Neuronal stem cell (in vitro differentiated cells): Measurements from ENCODE around the gene FOXF1.

Experiments used
- DNase-seq: peaks from one replicate; pipeline ENCODE4 v3.0.0-alpha.2; 2013; ENCODE audit warnings: low spot score
- H2AFZ ChIP-seq: one replicate; pipeline ENCODE4 v1.6.1; 2013; ENCODE audit warnings: mild to moderate bottlenecking, low read length, inconsistent platforms
- H2AK5ac ChIP-seq: 2 replicates; pipeline ENCODE4 v1.6.1; 2013; ENCODE audit warnings: low read depth, mild to moderate bottlenecking, inconsistent platforms, low read length, moderate library complexity, mixed read lengths
- H2BK120ac ChIP-seq: 2 replicates; pipeline ENCODE4 v1.6.1; 2013; ENCODE audit warnings: low read depth, mild to moderate bottlenecking, inconsistent platforms, low read length, moderate library complexity, mixed read lengths
- H2BK12ac ChIP-seq: one replicate; pipeline ENCODE4 v1.6.1; 2013; ENCODE audit warnings: low read length, inconsistent platforms
- H2BK15ac ChIP-seq: 2 replicates; pipeline ENCODE4 v1.6.1; 2013; ENCODE audit warnings: mild to moderate bottlenecking, low read length, inconsistent platforms, mixed read lengths
- H2BK5ac ChIP-seq: one replicate; pipeline ENCODE4 v1.6.1; 2013; ENCODE audit warnings: inconsistent platforms, mild to moderate bottlenecking, low read length, moderate library complexity
- H3K14ac ChIP-seq: one replicate; pipeline ENCODE4 v1.6.1; 2013; ENCODE audit warnings: low read length, inconsistent platforms
- H3K18ac ChIP-seq: 2 replicates; pipeline ENCODE4 v1.6.1; 2013; ENCODE audit warnings: low read length, inconsistent platforms
- H3K23ac ChIP-seq: 2 replicates; pipeline ENCODE4 v1.6.1; 2013; ENCODE audit warnings: low read depth, mild to moderate bottlenecking, mixed read lengths, low read length, inconsistent platforms; ENCODE audit not compliant: poor library complexity
- H3K27ac ChIP-seq: replicated peaks from 3 replicates; pipeline ENCODE4 v1.5.1; 2013; ENCODE audit warnings: low read length, inconsistent platforms
- H3K27me3 ChIP-seq, 3 experiments: 2 replicates each; pipeline ENCODE4 v1.6.1; 2013; ENCODE audit warnings: low read length in 3 of 3, mild to moderate bottlenecking in 2 of 3, inconsistent platforms in 1 of 3, low read depth in 1 of 3, mixed read lengths in 1 of 3, moderate library complexity in 1 of 3; ENCODE audit not compliant: control insufficient read depth in 3 of 3, insufficient read depth in 3 of 3
- H3K36me3 ChIP-seq, 2 donors: replicated peaks in 1 of 2; 2 replicates each; pipeline ENCODE4 v1.6.1; 2013; ENCODE audit warnings: low read length in 2 of 2; ENCODE audit not compliant: control insufficient read depth in 2 of 2, insufficient read depth in 2 of 2
- H3K4ac ChIP-seq: 2 replicates; pipeline ENCODE4 v1.6.1; 2013; ENCODE audit warnings: inconsistent platforms, mild to moderate bottlenecking, low read length, moderate library complexity
- H3K4me1 ChIP-seq, 2 donors: 1 replicate in 1 of 2; 2 replicates in 1 of 2; pipeline ENCODE4 v1.6.1; 2013; ENCODE audit warnings: low read length in 2 of 2, low read depth in 1 of 2; ENCODE audit not compliant: control insufficient read depth in 2 of 2, insufficient read depth in 1 of 2
- H3K4me2 ChIP-seq: one replicate; pipeline ENCODE4 v1.6.1; 2013; ENCODE audit warnings: mild to moderate bottlenecking, low read length, inconsistent platforms; ENCODE audit not compliant: insufficient read depth, poor library complexity, severe bottlenecking
- H3K4me3 ChIP-seq, 2 donors: 2 replicates each; pipeline ENCODE4 v1.5.1; 2013; ENCODE audit warnings: low read length in 2 of 2, mild to moderate bottlenecking in 2 of 2, inconsistent platforms in 1 of 2, moderate library complexity in 1 of 2
- H3K79me1 ChIP-seq: one replicate; pipeline ENCODE4 v1.6.1; 2013; ENCODE audit warnings: low read depth, mild to moderate bottlenecking, inconsistent platforms, low read length, moderate library complexity
- H3K9ac ChIP-seq: one replicate; pipeline ENCODE4 v1.6.1; 2013; ENCODE audit warnings: mild to moderate bottlenecking, low read depth, low read length, inconsistent platforms; ENCODE audit not compliant: poor library complexity
- H3K9me3 ChIP-seq, 2 donors: replicated peaks in 1 of 2; 2 replicates each; pipeline versions ENCODE3 to v1.6.1; 2013; ENCODE audit warnings: low read length in 2 of 2, mild to moderate bottlenecking in 2 of 2, inconsistent platforms in 1 of 2, low read depth in 1 of 2, mixed read lengths in 1 of 2, moderate library complexity in 1 of 2; ENCODE audit not compliant: control insufficient read depth in 2 of 2, insufficient read depth in 1 of 2
- H4K8ac ChIP-seq: one replicate; pipeline ENCODE4 v1.6.1; 2013; ENCODE audit warnings: low read depth, mild to moderate bottlenecking, inconsistent platforms, low read length, moderate library complexity
- H4K91ac ChIP-seq: one replicate; pipeline ENCODE4 v1.6.1; 2013; ENCODE audit warnings: low read length, low read depth, mild to moderate bottlenecking, inconsistent platforms; ENCODE audit not compliant: poor library complexity
- WGBS, 2 donors: extraction: QIAGEN DNeasy Blood & Tissue Kit; methylation state at CpG; one replicate each; pipeline ENCODE4 v1.1.7; 2013; ENCODE audit warnings: missing lambda C conversion rate in 2 of 2, mixed read lengths in 1 of 2; ENCODE audit not compliant: insufficient read length in 2 of 2, insufficient replicate concordance in 1 of 2; ENCODE audit errors: extremely low coverage in 2 of 2; 5-methylcytosine and 5-hydroxymethylcytosine counted together

Gene FOXF1

DNA sequence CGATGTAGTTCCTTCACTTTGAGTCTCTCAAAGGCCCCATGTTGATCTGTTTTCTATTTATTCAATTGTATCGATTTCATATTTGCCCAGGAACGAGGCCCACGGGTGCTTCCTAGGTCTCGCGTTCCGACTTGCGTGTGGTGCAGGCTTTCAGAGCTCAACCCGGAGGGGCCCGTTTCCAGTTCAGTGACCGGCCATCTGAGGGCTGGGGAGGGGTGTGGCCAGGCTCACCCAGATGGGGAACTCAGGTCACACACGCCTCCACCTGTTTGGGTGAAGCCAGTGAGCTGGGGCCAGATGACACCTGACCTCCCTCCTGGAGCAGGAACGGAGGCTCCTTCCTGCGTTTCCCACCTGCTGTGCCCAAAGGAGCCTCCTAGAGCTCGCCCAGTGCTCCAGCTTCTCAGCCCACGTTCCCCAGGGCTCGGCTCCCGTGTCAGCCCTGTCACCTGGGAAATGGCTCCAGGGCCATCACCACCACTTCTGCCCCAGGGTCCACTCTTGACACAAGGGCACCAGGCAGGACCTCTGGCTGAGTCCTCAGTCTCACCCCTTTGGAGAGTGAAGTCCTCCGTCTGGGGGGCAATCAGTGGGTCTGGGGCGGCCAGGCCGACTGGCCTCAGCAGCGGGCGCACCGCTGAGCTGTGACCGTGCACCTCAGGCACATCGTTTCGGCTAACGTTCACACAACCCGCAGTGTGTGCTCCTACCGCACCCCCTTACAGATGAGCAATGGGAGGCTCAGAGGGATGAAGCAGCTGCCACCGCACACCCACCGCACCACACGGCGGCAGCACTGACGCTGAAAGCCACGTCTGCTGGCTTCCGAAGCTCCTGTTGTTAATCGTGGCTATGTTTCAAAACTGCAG, 18.0 kb downstream of the FOXF1 start:
- WGBS, 2 donors = no CpG with 5 or more reads among the region's 38 CpGs

DNA sequence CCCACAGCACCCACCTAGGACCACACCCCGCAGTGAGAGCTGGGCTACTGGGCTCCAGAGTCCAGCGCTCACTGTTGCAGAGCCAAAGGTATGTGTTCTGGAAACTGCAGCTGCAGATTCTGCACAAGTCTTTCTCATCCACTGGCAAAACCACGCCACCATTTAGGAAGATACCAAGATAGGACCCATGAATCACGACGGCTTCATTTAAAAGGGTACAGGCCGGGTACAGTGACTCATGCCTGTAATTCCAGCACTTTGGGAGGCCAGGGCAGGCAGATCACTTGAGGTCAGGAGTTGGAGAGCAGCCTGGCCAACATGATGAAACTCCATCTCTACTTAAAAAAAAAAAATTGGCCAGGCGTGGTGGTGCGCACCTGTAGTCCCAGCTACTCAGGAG, 18.8 kb downstream of the FOXF1 start:
- Histone ChIP-seq H2BK15ac (no peak overlapping the region), H3K36me3 (peaks cover 2% of the 10 kb centered on the region in 2 donors), H3K27me3 (peaks cover 0 to 3% (median 0%) of the 10 kb centered on the region in 3 experiments), H3K9me3 (peaks cover 0 to 7% of the 10 kb centered on the region in 2 donors), H2BK12ac (no peak overlapping the region), H2AFZ (no peak overlapping the region), H3K27ac (no peak overlapping the region), H3K4ac (no peak overlapping the region), H3K4me1 (no peaks in the 10 kb centered on the region), H3K14ac (no peak overlapping the region), H3K9ac (no peak overlapping the region), H3K4me2 (no peak overlapping the region), H2BK5ac (no peak overlapping the region), H3K4me3 (no peak overlapping the region), H3K18ac (no peak overlapping the region), H3K79me1 (no peaks in the 10 kb centered on the region), H3K23ac (no peak overlapping the region), H2BK120ac (no peak overlapping the region), H4K91ac (no peak overlapping the region), H2AK5ac (no peak overlapping the region), H4K8ac (no peak overlapping the region)
- no CpG with 5 or more reads among the region's 8 CpGs for WGBS, 2 donors
- no peak for DNase-seq

More for the DNA sequence above, 18.0 kb downstream of the FOXF1 start:
- Histone ChIP-seq H3K79me1 (no peaks in the 10 kb centered on the region), H3K4me1 (no peaks in the 10 kb centered on the region), H3K9me3 (peaks cover 0 to 7% of the 10 kb centered on the region in 2 donors), H4K8ac (no peak overlapping the region), H3K4me3 (no peak overlapping the region), H3K4ac (no peak overlapping the region), H2BK15ac (no peak overlapping the region), H3K27me3 (peaks cover 0 to 10% (median 0%) of the 10 kb centered on the region in 3 experiments), H2BK5ac (no peak overlapping the region), H3K27ac (no peak overlapping the region), H2AK5ac (no peak overlapping the region), H3K36me3 (peaks cover 0 to 2% of the 10 kb centered on the region in 2 donors), H3K18ac (no peak overlapping the region), H4K91ac (no peak overlapping the region), H3K9ac (no peak overlapping the region), H2BK120ac (no peak overlapping the region), H3K4me2 (no peak overlapping the region), H3K23ac (peak overlapping the region; percentile 85), H3K14ac (no peak overlapping the region), H2BK12ac (no peak overlapping the region), H2AFZ (no peak overlapping the region)
- DNase-seq = no peak

DNA sequence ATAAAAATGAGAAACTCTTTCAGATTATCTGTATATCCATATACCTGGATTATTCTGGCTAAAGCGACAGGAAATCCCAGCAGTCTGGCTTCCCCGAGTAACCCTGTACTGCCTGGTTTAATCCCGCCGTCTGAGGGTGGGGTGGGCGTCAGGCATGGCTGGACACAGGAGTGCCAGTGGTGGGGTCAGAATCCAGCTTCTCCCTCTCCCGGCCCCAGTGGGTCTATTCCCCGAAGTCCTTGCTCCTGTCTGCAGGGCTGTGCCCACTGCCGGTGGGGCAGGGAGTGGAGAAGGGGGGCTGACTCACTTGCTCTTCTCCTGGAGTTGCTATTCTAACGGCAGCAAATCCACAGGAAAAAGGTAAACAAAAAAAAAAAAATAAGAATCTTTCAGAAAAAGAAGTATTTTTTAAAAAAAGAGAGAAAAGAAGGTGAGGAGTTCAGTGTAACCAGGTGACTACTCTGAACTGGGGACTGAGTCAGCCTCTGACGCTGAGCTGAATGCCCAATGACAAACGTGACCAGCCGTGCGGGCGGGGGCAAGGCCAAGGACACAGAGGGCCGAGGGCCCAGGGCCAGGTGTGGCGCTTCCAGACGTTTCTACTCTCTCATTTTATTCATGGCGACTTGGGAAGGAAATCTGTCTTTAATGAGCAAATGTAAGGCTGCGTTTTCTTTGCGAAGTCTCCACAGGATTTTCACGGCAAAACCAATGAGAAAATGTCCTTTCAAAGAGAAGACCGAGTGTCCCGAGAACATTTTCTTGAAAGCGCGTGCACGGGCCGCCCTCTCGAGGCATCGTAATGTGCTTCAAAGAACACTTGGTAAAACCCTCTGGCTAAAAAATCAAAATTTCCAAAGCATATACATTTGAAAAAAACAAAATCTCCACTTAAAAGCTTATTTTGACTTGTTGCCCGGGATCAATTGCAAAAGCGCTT, 20.2 kb downstream of the FOXF1 start:
- Histone ChIP-seq H3K27ac (no peak overlapping the region), H3K36me3 (peaks cover 5 to 7% of the 10 kb centered on the region in 2 donors), H4K8ac (no peak overlapping the region), H2AK5ac (no peak overlapping the region), H2BK5ac (no peak overlapping the region), H3K18ac (no peak overlapping the region), H3K14ac (peak overlapping the region; percentile 17), H3K79me1 (no peaks in the 10 kb centered on the region), H2BK120ac (no peak overlapping the region), H3K4me3 (no peak overlapping the region), H2BK12ac (no peak overlapping the region), H2AFZ (no peak overlapping the region), H4K91ac (no peak overlapping the region), H3K23ac (no peak overlapping the region), H3K9me3 (peaks cover 0 to 7% of the 10 kb centered on the region in 2 donors), H3K9ac (no peak overlapping the region), H3K27me3 (no peaks in the 10 kb centered on the region), H3K4me2 (no peak overlapping the region), H2BK15ac (no peak overlapping the region), H3K4ac (no peak overlapping the region), H3K4me1 (no peaks in the 10 kb centered on the region)
- WGBS, 2 donors = no CpG with 5 or more reads among the region's 31 CpGs
- DNase-seq = no peak

DNA sequence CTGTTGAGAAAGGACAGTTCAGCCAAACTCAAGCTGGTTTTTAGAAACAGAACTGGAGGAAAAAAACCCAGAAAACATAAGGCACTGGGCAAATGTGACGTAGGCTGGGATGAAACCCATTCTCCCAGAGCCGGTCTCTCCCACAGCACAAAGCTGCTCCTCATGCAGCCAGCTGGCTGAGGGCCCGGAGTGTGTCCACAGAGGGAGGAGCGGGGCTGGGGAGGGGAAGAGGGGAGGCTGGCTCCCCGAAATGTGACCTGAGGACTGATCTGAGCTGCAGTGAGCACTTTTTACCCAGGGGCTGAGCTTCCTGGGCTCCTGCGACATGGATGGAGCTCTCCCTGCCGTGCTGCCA, 20.8 kb downstream of the FOXF1 start:
- H3K4me2 ChIP-seq = no peak overlapping the region
- WGBS, 2 donors = no CpG with 5 or more reads among the region's 7 CpGs
- no peak overlapping the region for H2BK15ac ChIP-seq
- H3K4me3 ChIP-seq = no peak overlapping the region
- H3K27ac ChIP-seq = no peak overlapping the region
- no peak overlapping the region for H2AFZ ChIP-seq
- no peak overlapping the region for H2AK5ac ChIP-seq
- no peaks in the 10 kb centered on the region for H3K27me3 ChIP-seq
- no peak overlapping the region for H4K8ac ChIP-seq
- no peaks in the 10 kb centered on the region for H3K79me1 ChIP-seq
- H3K36me3 ChIP-seq = peaks cover 5 to 13% of the 10 kb centered on the region in 2 donors
- H3K4ac ChIP-seq = no peak overlapping the region
- no peak overlapping the region for H3K9ac ChIP-seq
- no peak overlapping the region for H2BK5ac ChIP-seq
- no peak overlapping the region for H3K23ac ChIP-seq
- no peak overlapping the region for H2BK12ac ChIP-seq
- DNase-seq = no peak
- H2BK120ac ChIP-seq = no peak overlapping the region
- no peaks in the 10 kb centered on the region for H3K4me1 ChIP-seq
- no peak overlapping the region for H4K91ac ChIP-seq
- no peak overlapping the region for H3K18ac ChIP-seq
- H3K14ac ChIP-seq = no peak overlapping the region
- H3K9me3 ChIP-seq = peaks cover 0 to 7% of the 10 kb centered on the region in 2 donors
